IMR-90 (cell line): ENCODE measurements around the gene RHBDL1. TPM values are rescaled to one million over a fixed set of nuclear protein-coding genes. Genes with fewer than 3 reads are reported as not detected.

Source experiments
- ATAC-seq: fragments of 200-7000 bp; cut with Tn5 transposase; 2 replicates; pipeline ENCODE4 v1.9.1; 2020; ENCODE audit warnings: low read depth, mild to moderate bottlenecking, moderate library complexity
- BruUV-seq: library from RNA; stranded (reverse); fragments of 400-500 nt; replicated peaks from 2 replicates; lab custom pipeline; 2021; lab: Mats Ljungman, UMichigan
- CTCF ChIA-PET: fragments of 300-600 bp; formaldehyde crosslinking; extraction: SDS; loops from one replicate; lab custom pipeline; 2021; ENCODE audit warnings: antibody characterized with exemption; lab: Yijun Ruan, JAX
- POLR2A ChIA-PET: fragments of 300-600 bp; sonication (Branson Sonifier 250); formaldehyde crosslinking; loops from one replicate; lab custom pipeline; 2022; ENCODE audit warnings: antibody characterized with exemption; ENCODE audit not compliant: unreplicated experiment; lab: Charles Lee
- DNase-seq: peaks from one replicate; pipeline ENCODE4 v3.0.0; 2013
- H2AFZ ChIP-seq: replicated peaks from 2 replicates; pipeline ENCODE3; 2013; ENCODE audit warnings: low read length, mild to moderate bottlenecking; ENCODE audit not compliant: poor library complexity
- H2AK5ac ChIP-seq: 2 replicates; pipeline ENCODE4 v1.6.1; 2013; ENCODE audit warnings: low read depth, low read length, inconsistent platforms
- H2AK9ac ChIP-seq: replicated peaks from 2 replicates; pipeline ENCODE3; 2013; ENCODE audit warnings: mild to moderate bottlenecking, low read depth, low read length, moderate library complexity; ENCODE audit not compliant: poor library complexity
- H2BK120ac ChIP-seq: 2 replicates; pipeline ENCODE4 v1.6.1; 2013; ENCODE audit warnings: low read depth, low read length, inconsistent platforms
- H2BK15ac ChIP-seq: 3 replicates; pipeline ENCODE4 v1.6.1; 2013; ENCODE audit warnings: low read depth, low read length, inconsistent platforms
- H2BK20ac ChIP-seq: 2 replicates; pipeline ENCODE4 v1.6.1; 2013; ENCODE audit warnings: low read depth, mild to moderate bottlenecking, inconsistent platforms, low read length, moderate library complexity
- H2BK5ac ChIP-seq: 2 replicates; pipeline ENCODE4 v1.6.1; 2013; ENCODE audit warnings: mild to moderate bottlenecking, low read depth, low read length, inconsistent platforms; ENCODE audit not compliant: poor library complexity, severe bottlenecking
- H3K14ac ChIP-seq: replicated peaks from 2 replicates; pipeline ENCODE4 v1.6.1; 2013; ENCODE audit warnings: low read depth, low read length, inconsistent platforms
- H3K18ac ChIP-seq: 2 replicates; pipeline ENCODE4 v1.6.1; 2013; ENCODE audit warnings: low read depth, low read length, control low read depth
- H3K23ac ChIP-seq: 2 replicates; pipeline ENCODE4 v1.6.1; 2013; ENCODE audit warnings: low read depth, low read length, inconsistent platforms
- H3K27ac ChIP-seq: 2 replicates; pipeline ENCODE4 v1.5.1; 2013; ENCODE audit warnings: mild to moderate bottlenecking, control low read depth, low read length; ENCODE audit not compliant: insufficient read depth
- H3K27me3 ChIP-seq: 2 replicates; pipeline ENCODE4 v1.6.1; 2013; ENCODE audit warnings: low read length; ENCODE audit not compliant: control insufficient read depth, insufficient read depth
- H3K36me3 ChIP-seq: 2 replicates; pipeline ENCODE4 v1.6.1; 2013; ENCODE audit warnings: low read length, mixed read lengths; ENCODE audit not compliant: control insufficient read depth, insufficient read depth
- H3K4ac ChIP-seq: 2 replicates; pipeline ENCODE4 v1.6.1; 2013; ENCODE audit warnings: low read depth, low read length, inconsistent platforms
- H3K4me1 ChIP-seq: 2 replicates; pipeline ENCODE4 v1.6.1; 2013; ENCODE audit warnings: low read length, mixed read lengths; ENCODE audit not compliant: control insufficient read depth, insufficient read depth
- H3K4me2 ChIP-seq: 2 replicates; pipeline ENCODE4 v1.6.1; 2013; ENCODE audit warnings: low read depth, mild to moderate bottlenecking, control low read depth, low read length, moderate library complexity
- H3K4me3 ChIP-seq: 2 replicates; pipeline ENCODE4 v1.5.1; 2013; ENCODE audit warnings: low read depth, mild to moderate bottlenecking, control low read depth, low read length, moderate library complexity; ENCODE audit not compliant: insufficient read depth
- H3K56ac ChIP-seq: 2 replicates; pipeline ENCODE4 v1.6.1; 2013; ENCODE audit warnings: low read length, inconsistent platforms; ENCODE audit not compliant: insufficient read depth; ENCODE audit errors: extremely low read depth
- H3K79me1 ChIP-seq, 2 experiments: 2 replicates each; pipeline ENCODE4 v1.6.1; 2013; ENCODE audit warnings: low read length in 2 of 2, inconsistent platforms in 1 of 2, low read depth in 1 of 2
- H3K9ac ChIP-seq: 2 replicates; pipeline ENCODE4 v1.6.1; 2013; ENCODE audit warnings: low read depth, low read length, control low read depth
- H3K9me1 ChIP-seq: 2 replicates; pipeline ENCODE4 v1.6.1; 2013; ENCODE audit warnings: low read length, inconsistent platforms; ENCODE audit not compliant: insufficient read depth
- H3K9me3 ChIP-seq: 2 replicates; pipeline ENCODE4 v1.6.1; 2013; ENCODE audit warnings: low read length; ENCODE audit not compliant: control insufficient read depth, insufficient read depth
- H4K20me1 ChIP-seq: 2 replicates; pipeline ENCODE4 v1.6.1; 2013; ENCODE audit warnings: low read length, inconsistent platforms; ENCODE audit not compliant: insufficient read depth
- H4K5ac ChIP-seq: 2 replicates; pipeline ENCODE4 v1.6.1; 2013; ENCODE audit warnings: mild to moderate bottlenecking, low read depth, low read length, control low read depth
- H4K8ac ChIP-seq, 2 experiments: 2 replicates each; pipeline ENCODE4 v1.6.1; 2013; ENCODE audit warnings: low read depth in 2 of 2, low read length in 2 of 2, control low read depth in 1 of 2, inconsistent platforms in 1 of 2
- H4K91ac ChIP-seq: 2 replicates; pipeline ENCODE4 v1.6.1; 2013; ENCODE audit warnings: low read depth, low read length, inconsistent platforms; ENCODE audit not compliant: insufficient read depth
- CEBPB ChIP-seq: IDR thresholded peaks from 2 replicates; pipeline ENCODE4 v1.6.1; 2012; ENCODE audit warnings: low read depth, low read length, improper control_type of control experiment
- CHD1 ChIP-seq: IDR thresholded peaks from 2 replicates; pipeline ENCODE4 v1.6.1; 2012; ENCODE audit warnings: low read depth, low read length, improper control_type of control experiment
- ELK1 ChIP-seq: fragments of 150-350 bp; IDR thresholded peaks from 2 replicates; pipeline ENCODE4 v1.6.1; 2016; ENCODE audit warnings: low read depth, mild to moderate bottlenecking, low read length, moderate library complexity, borderline replicate concordance
- FOS ChIP-seq: fragments of 150-350 bp; IDR thresholded peaks from 2 replicates; pipeline ENCODE4 v1.6.1; 2016; ENCODE audit warnings: low read depth, low read length
- MAFK ChIP-seq: IDR thresholded peaks from 2 replicates; pipeline ENCODE4 v1.6.1; 2012; ENCODE audit warnings: low read depth, low read length, improper control_type of control experiment
- MAZ ChIP-seq: IDR thresholded peaks from 2 replicates; pipeline ENCODE4 v1.6.1; 2012; ENCODE audit warnings: low read depth, mild to moderate bottlenecking, low read length, improper control_type of control experiment, moderate library complexity, borderline replicate concordance
- MXI1 ChIP-seq: IDR thresholded peaks from 2 replicates; pipeline ENCODE4 v1.6.1; 2012; ENCODE audit warnings: low read depth, mild to moderate bottlenecking, low read length, moderate library complexity, borderline replicate concordance
- NFE2L2 ChIP-seq: fragments of 150-350 bp; IDR thresholded peaks from 2 replicates; pipeline ENCODE4 v1.6.1; 2016; ENCODE audit warnings: low read depth, mild to moderate bottlenecking, low read length
- POLR2A ChIP-seq: IDR thresholded peaks from 2 replicates; pipeline ENCODE4 v1.6.1; 2012; ENCODE audit warnings: mild to moderate bottlenecking, low read depth, low read length
- RAD21 ChIP-seq: IDR thresholded peaks from 2 replicates; pipeline ENCODE4 v1.6.1; 2012; ENCODE audit warnings: low read length, improper control_type of control experiment
- RCOR1 ChIP-seq: IDR thresholded peaks from 2 replicates; pipeline ENCODE4 v1.6.1; 2012; ENCODE audit warnings: mild to moderate bottlenecking, low read length, improper control_type of control experiment; ENCODE audit not compliant: insufficient replicate concordance
- RFX5 ChIP-seq: IDR thresholded peaks from 2 replicates; pipeline ENCODE4 v1.8.0; 2012; ENCODE audit warnings: low read depth, mild to moderate bottlenecking, low read length, moderate library complexity
- SMC3 ChIP-seq: fragments of 150-350 bp; IDR thresholded peaks from 2 replicates; pipeline ENCODE4 v1.6.1; 2016; ENCODE audit warnings: low read depth, mild to moderate bottlenecking, antibody characterized with exemption, low read length, moderate library complexity
- WGBS, 2 experiments: methylation state at CpG; one replicate each; pipeline versions ENCODE4 v1.1.5 to v1.1.7; 2013; ENCODE audit warnings: missing lambda C conversion rate in 2 of 2; ENCODE audit not compliant: insufficient read length in 1 of 2; ENCODE audit errors: extremely low coverage in 2 of 2; 5-methylcytosine and 5-hydroxymethylcytosine counted together
- dilution Hi-C: fragments of 300-500 bp; cut with HindIII; formaldehyde crosslinking; loops from one replicate; pipeline ENCODE4 v1.14.3; 2018; ENCODE audit warnings: low sequenced_read_pairs; ENCODE audit not compliant: unreplicated experiment
- in situ Hi-C: fragments of 300-500 bp; cut with MboI; formaldehyde crosslinking; loops from 3 replicates; pipeline ENCODE4 v1.14.3; 2019; ENCODE audit warnings: low sequenced_read_pairs, inconsistent platforms, mixed read lengths
- intact Hi-C: fragments of 100-400 bp; cut with micrococcal nuclease; formaldehyde crosslinking; loops from 2 replicates; pipeline ENCODE4 v1.10.0; 2022
- polyA plus RNA-seq, 3 experiments: library from polyadenylated mRNA; depleted of rRNA; stranded (reverse); fragments of >200 nt; gene quantifications; 2 replicates each; pipeline ENCODE4 v1.2.3, GENCODE V29; 2012; ENCODE audit warnings: low replicate concordance in 1 of 3
- total RNA-seq: library from RNA; depleted of rRNA; stranded (reverse); fragments of >200 nt; gene quantifications from 2 replicates; pipeline ENCODE4 v1.2.3, GENCODE V29; 2012
- TF ChIP-seq, protein P1 (sequence below): fragments of 150-350 bp; IDR thresholded peaks from 2 replicates; pipeline ENCODE4 v1.6.1; 2017; ENCODE audit warnings: mild to moderate bottlenecking, antibody characterized with exemption, low read length, low read depth
- TF ChIP-seq, protein P2 (sequence below): conservative IDR thresholded peaks from 2 replicates; pipeline ENCODE4 v1.5.1; 2012; ENCODE audit warnings: mild to moderate bottlenecking, low read depth, low read length, improper control_type of control experiment

The RHBDL1 gene
- total and polyA plus RNA-seq, 2 of the 4 experiments (the other 2 are of a cell fraction), result 0.72 to 4.1 TPM

GRCh38 chr16:660132-660458 is 15.4 kb upstream of the RHBDL1 start:
- Histone ChIP-seq H3K14ac (no peak overlapping the region), H2BK15ac (no peak overlapping the region), H3K9me3 (no peaks in the 10 kb centered on the region), H2AFZ (no peak overlapping the region), H4K5ac (no peak overlapping the region), H4K20me1 (no peaks in the 10 kb centered on the region), H3K4me2 (no peak overlapping the region), H4K8ac (no peak overlapping the region), H3K9me1 (no peaks in the 10 kb centered on the region), H2BK5ac (no peak overlapping the region), H3K4me3 (no peak overlapping the region), H2AK5ac (no peak overlapping the region), H3K27me3 (no peaks in the 10 kb centered on the region), H2AK9ac (peak overlapping the region; percentile 28), H3K4me1 (peaks cover 5% of the 10 kb centered on the region), H4K91ac (no peak overlapping the region), H3K27ac (no peak overlapping the region), H2BK20ac (no peak overlapping the region), H2BK120ac (no peak overlapping the region), H3K23ac (no peak overlapping the region), H3K4ac (no peak overlapping the region), H3K79me1 (no peaks in the 10 kb centered on the region), H3K36me3 (peaks cover 4% of the 10 kb centered on the region), H3K18ac (no peak overlapping the region), H3K56ac (no peak overlapping the region), H3K9ac (no peak overlapping the region)
- in situ Hi-C loops, result no loop called here
- 48% methylated on average over 2 of the region's 6 CpGs; no CpG with 5 or more reads in 1 of the 2 experiments for WGBS, 2 experiments
- DNase-seq (no peak), ATAC-seq (no peak)
- TF ChIP-seq FOS, result no peak
- TF ChIP-seq, protein P1, sequence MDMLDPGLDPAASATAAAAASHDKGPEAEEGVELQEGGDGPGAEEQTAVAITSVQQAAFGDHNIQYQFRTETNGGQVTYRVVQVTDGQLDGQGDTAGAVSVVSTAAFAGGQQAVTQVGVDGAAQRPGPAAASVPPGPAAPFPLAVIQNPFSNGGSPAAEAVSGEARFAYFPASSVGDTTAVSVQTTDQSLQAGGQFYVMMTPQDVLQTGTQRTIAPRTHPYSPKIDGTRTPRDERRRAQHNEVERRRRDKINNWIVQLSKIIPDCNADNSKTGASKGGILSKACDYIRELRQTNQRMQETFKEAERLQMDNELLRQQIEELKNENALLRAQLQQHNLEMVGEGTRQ, result no peak
- no peak for TF ChIP-seq RFX5
- no peak for TF ChIP-seq POLR2A
- no peak for TF ChIP-seq SMC3
- TF ChIP-seq MAFK, result no peak
- no peak for TF ChIP-seq MAZ
- TF ChIP-seq CHD1, result no peak
- TF ChIP-seq RAD21, result no peak
- TF ChIP-seq, protein P2, sequence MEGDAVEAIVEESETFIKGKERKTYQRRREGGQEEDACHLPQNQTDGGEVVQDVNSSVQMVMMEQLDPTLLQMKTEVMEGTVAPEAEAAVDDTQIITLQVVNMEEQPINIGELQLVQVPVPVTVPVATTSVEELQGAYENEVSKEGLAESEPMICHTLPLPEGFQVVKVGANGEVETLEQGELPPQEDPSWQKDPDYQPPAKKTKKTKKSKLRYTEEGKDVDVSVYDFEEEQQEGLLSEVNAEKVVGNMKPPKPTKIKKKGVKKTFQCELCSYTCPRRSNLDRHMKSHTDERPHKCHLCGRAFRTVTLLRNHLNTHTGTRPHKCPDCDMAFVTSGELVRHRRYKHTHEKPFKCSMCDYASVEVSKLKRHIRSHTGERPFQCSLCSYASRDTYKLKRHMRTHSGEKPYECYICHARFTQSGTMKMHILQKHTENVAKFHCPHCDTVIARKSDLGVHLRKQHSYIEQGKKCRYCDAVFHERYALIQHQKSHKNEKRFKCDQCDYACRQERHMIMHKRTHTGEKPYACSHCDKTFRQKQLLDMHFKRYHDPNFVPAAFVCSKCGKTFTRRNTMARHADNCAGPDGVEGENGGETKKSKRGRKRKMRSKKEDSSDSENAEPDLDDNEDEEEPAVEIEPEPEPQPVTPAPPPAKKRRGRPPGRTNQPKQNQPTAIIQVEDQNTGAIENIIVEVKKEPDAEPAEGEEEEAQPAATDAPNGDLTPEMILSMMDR, result no peak
- TF ChIP-seq ELK1, result no peak
- no peak for TF ChIP-seq MXI1
- no peak for TF ChIP-seq CEBPB
- no peak for TF ChIP-seq NFE2L2
- TF ChIP-seq RCOR1, result no peak
- no TSS peak for BruUV-seq
- POLR2A ChIA-PET, result no interaction called here
- intact Hi-C loops, result loop anchor here (2.0 kb wide), 1 partner anchor 81 kb away; no protein-coding TSS in a partner anchor
- CTCF ChIA-PET, result interaction anchor here (0.7 kb wide), 1 partner anchor 12 kb away, joined by 3 read pairs; no protein-coding TSS in a partner anchor
- dilution Hi-C loops, result no loop called here
